ENCODE data around the gene ATF7IP2.
A peak's percentile ranks its signal among the peaks of the same experiment; 100 is the strongest.

ATF7IP2 gene

DNA sequence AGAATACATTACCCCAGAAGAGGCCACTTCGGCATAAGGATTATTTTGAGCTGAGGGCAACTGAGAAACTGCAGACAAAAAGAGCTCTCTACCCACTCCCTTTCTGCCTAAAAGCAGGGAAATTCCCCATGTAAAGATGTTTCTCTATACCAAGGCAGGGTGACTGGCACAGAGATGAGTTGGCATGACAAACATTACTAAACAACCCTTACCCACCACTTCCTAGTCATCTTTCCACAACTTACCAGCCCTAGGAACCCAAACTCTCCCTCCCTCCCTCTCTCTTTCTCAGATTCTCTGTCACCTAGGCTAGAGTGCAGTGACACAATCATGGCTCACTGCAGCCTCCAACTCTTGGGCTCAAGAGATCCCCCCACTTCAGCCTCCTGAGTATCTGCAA is 126.0 kb downstream of the ATF7IP2 start:
- DNase-seq (ENCODE audit: low spot score) = no peak

DNA sequence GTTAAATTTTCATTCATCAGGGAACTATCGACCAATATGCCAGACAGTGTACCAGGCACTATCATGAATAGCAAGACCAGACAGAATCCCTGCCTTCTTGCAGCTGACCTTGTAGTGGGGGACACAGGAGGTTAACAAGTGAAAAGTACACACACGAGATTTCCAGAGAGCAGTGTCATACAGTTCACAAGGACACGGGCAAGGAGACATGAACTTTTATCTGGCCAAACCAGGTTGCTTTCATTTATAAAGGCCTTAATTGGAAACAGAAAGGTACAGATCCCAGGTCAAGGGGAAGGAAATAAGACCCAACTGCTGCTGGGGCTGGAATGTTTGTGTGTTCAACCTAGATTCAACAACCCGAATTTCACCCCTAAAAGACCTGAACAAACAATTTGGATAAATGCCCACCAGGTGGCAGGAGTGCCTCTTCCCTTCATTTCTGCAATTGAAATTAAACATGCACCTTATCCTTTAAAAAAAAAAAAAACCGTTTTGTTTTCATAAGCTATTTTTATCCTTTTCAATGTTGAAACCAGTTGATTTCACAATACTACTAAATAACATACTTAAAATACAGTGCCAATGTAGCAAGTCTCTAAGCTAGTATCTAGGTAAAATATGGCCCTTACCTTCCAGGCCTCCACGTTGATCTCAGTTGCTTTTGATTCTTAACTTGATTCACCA is 128.7 kb downstream of the ATF7IP2 start:
- peak; percentile 52 for DNase-seq (ENCODE audit: low spot score)

DNA sequence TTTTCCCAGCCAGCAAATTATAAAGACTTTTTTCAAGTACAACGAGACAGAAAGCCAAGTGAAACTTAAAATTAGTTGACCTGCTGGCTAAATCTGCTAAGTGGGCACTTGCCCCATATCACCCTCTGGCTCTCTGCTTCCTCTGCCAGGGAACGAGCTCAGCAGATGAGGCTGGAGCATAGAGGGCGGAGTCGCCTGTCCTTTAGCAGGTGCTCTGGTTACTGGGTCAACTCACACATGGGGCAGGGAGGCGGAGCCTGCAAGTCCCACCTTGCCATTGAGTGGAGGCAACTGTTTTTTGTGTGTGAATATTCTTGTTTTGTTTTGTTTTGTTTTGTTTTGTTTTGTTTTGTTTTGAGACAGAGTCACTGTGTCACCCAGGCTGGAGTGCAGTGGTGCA is 132.0 kb downstream of the ATF7IP2 start:
- no peak for DNase-seq (ENCODE audit: low spot score)

DNA sequence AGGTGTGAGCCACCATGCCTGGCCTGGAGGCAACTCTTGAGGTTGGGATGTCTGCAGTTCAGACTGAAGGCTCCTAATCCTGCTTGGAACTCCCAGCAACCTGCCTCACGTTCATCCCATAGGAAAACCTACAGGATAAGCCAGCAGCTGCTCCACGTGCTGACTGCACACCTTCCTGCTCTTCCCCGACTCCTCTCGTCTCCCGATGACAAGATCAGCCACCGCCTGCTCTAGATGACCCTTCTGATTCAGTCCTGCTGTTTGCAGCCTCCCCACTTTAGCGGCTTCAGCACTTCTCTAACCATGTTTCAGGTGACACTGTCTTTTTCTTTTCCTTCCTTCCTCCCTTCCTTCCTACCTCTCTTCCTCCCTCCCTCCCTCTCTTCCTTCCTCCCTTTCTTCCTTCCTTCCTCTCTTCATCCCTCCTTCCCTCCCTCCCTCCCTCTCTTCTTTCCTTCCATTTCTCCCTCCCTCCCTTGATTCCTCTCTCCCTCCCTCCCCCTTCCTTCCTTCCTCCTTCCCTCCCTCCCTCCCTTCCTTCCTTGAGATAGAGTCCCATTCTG is 132.7 kb downstream of the ATF7IP2 start:
- DNase-seq (ENCODE audit: low spot score) = no peak

DNA sequence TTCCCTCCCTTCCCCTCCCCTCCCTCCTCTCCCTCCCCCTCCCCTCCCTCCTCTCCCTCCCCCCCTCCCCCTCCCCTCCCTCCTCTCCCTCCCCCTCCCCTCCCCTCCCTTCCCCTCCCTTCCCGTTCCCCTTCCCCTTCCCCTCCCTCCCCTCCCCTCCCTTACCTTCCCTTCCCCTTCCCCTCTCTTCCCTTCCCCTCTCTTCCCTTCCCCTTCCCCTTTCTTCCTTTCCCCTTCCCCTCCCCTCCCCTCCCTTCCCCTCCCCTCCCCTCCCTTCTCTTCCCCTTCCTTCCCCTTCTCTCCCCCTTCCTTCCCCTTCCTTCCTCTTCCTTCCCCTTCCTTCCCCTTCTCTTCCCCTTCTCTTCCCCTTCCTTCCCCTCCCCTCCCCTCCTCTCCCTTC is 133.4 kb downstream of the ATF7IP2 start:
- no peak for DNase-seq (ENCODE audit: low spot score)

DNA sequence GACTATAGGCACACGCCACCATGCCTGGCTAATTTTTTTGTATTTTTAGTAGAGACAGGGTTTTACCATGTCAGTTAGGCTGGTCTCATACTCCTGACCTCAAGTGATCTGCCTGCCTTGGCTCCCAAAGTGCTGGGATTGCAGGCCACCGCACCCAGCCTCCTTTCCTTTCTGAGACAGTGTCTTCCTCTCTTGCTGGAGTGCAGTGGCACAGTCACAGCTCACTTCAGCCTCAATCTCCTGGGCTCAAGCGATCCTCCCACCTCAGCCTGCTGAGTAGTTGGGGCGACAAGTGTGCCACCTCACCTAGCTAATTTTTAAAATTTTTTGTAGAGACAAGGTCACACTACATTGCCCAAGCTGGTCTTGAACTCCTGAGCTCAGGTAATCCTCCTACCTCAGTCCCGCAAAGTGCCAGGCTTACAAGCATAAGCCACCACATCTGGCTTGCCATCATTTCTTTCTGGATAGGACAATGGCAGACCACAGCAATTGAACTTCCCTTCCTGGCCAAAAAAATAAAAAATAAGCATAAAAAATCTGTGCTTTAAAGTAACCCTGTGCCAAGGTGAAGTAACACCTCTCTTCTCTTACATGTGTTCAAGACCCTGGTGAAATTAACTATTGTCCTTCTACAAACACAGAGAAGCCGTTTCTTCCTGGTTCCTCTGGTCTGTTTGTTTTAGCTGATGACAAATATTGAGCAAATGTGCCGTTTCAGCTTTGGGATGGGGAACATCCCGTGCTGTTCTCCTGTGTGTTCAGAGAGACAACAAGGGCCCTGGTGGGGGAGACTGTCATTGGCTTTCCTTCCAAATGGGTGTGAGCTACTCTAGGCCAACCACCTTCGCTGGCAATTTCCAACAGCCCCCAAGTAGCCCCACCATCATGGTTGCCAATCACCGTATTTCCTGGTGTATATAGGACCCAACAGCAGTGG is 134.3 kb downstream of the ATF7IP2 start:
- DNase-seq (ENCODE audit: low spot score) = no peak

DNA sequence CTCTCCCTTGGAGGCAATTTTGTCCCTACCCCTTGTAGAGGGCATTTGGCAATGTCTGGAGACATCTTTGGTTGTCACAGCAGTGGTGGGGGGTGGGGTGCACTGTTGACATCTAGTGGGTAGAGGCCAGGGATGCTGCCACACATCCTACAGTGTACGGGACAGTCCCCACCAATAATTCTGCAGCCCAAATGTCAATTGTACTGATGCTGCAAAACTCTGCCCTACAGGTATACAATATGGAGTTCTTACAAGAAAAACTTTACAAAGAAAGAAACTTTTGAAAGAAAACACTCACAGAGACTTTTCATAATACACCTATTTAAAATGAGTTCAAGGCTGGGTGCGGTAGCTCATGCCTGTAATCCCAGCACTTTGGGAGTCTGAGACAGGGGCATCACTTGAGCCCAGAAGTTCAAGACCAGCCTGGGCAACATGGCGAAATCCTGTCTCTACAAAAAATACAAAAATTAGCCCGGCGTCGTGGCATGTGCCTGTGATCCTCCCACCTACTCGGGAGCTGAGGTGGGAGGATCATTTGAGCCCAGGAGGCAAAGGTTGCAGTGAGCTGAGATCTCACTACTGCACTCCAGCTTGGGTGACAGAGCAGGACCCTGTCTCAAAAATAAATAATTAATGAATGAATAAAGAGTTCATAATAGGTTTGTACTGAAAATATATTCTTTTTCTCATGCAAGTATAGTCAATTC is 135.2 kb downstream of the ATF7IP2 start:
- no peak for DNase-seq (ENCODE audit: low spot score)

DNA sequence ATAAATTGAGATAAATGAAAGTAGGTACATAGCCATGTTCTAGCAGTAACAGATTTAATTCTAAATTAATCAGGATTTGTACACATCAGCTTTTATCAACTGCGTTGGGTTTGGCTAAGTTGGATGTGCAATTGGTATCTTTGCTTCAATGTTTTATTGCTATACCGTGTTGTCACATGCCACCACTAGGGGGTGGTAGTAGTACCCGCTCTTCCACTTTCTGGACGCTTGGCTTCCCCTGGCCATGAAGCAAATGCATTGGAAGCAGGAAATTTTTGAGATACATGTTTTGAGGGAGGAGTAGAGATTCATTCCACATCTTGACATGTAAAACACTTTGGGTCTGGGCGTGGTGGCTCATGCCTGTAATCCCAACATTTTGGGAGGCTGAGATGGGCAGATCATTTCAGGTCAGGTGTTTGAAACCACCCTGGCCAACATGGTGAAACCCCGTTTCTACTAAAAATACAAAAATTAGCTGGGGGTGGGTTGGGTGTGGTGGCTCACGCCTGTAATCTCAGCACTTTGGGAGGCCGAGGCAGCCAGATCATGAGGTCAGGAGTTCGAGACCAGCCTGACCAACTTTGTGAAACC is 135.9 kb downstream of the ATF7IP2 start:
- DNase-seq (ENCODE audit: low spot score) = peak; percentile 79

DNA sequence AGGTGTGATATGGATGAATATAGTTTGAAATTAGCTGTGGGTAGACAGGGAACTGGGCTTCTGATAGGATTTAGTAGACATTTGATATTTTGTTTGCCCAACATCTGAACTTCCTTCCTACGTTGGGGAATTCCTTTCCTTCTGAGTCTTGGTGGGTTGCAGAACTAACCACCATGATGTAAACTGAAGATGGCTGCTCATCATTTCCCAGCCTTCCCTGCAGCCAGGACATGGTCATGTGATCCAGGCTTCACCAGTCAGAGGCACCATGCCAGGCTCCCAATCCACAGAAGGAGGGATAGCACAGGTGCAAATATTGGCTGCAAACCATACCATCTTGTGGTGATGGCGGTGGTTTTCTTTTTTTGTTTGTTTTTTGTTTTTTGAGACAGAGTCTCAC is 137.1 kb downstream of the ATF7IP2 start:
- DNase-seq (ENCODE audit: low spot score) = no peak

DNA sequence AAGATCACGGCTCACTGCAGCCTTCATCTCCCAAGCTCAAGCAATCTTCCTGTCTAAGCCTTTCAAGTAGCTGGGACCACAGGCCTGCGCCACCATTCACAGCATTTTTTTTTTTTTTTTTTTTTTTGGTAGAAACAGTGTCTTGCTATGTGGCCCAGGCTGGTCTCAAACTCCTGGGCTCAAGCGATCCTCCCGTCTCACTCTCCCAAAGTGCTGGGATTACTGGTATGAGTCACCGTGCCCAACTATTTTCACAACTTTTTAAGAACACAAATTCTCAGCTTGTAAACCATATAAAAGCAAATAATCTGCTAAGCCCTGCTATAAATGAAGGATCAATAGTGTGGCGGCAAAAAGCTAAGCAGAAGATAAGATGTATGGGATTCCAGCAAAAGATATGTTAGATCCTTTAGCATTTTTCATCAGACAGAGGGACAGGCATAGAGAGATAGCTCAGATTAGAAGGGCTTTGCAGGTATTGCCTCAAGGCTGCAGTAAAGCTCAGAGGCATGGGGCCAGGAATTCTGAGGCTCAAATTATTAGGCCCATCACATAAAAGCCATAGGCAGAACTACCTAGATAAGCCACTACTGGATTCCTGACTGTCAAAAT is 139.5 kb downstream of the ATF7IP2 start:
- DNase-seq (ENCODE audit: low spot score) = no peak

DNA sequence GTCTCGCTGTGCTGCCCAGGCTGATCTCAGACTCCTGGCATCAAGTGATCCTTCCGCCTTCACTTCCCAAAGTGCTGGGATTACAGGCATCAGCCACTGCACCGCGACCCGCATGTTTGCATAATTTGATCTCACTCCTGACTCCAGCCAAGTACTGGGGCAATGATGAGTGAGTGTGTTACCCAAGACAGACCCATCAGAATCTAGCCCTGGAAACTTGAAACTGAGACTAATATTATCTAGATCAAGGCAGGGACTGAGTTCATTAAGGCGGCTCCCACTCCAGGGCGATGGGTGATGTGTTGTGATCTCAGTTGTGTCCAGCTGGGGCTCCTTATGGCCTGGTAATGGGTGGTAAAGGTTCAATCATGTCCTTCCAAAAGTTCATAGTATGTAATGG is 141.1 kb downstream of the ATF7IP2 start:
- no peak for DNase-seq (ENCODE audit: low spot score)

DNA sequence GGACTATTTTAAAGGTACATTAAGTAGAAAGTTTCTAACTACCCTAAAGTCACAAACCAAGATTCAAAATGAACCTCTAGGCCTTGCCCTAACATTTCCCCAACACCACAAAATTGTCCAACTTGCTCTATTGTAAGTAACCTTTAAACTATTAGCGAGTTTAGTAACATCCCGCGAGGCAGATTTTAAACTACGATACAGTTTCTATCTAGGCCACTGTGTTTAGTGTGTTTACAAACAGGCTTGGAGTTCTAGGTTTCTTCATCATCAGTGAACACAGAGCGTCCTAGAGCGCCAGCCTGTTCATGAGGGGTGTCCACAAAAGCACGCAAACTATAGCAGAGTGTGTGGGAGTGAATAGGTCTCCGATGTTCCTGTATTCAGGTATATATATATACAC is 142.8 kb downstream of the ATF7IP2 start:
- DNase-seq (ENCODE audit: low spot score) = no peak

DNA sequence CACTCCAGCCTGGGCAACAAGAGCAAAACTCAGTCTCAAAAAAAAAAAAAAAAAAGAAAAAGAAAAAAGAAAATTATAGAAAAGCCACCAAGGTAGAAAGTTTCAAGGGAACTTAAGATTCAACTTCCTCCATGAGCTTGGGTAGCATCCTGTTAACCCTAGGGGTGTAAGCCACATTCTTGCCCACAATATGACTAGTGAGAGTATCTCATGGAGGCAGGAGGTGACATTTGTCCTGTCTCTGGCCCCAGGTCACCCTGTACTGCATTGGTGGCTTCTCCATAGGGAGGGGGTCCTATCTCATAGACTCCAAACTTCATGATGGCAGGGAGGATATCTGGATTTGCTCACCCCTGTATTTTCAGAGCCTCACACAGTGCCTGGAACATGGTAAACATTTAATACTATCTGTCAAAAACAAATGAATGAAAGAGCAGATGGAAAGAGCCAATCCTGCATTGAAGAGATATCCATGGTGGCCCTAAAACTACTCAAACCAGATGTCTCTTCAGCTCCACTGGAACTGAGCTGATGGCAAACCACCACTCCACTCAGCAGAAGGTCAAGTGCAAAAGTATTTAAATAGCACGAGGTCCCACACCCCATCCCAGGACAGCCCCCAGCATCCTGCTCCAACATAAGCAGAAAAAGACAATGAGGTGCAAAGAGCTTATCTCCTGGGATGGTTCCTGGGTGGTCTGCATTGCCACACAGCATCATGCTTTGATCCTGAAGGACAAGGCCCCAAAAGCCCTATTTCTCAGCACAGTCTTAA is 144.2 kb downstream of the ATF7IP2 start:
- no peak for DNase-seq (ENCODE audit: low spot score)

DNA sequence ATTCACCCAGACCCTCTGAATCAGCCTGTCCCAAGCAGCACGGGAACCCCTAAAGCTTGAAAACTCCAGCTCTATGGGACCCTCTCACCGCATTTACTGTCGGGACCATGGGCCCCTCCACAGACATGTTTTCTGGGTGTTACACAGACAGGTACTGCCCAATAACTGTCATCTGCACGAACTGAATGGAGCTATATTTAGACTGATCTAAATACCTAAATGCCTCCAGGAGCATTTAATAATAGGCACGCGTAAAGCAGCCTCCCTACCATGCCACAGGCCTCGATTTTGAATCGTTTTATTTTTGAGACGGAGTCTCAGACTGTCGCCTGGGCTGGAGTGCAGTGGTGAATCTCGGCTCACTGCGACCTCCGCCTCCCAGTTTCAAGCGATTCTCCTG is 144.8 kb downstream of the ATF7IP2 start:
- no peak for DNase-seq (ENCODE audit: low spot score)

DNA sequence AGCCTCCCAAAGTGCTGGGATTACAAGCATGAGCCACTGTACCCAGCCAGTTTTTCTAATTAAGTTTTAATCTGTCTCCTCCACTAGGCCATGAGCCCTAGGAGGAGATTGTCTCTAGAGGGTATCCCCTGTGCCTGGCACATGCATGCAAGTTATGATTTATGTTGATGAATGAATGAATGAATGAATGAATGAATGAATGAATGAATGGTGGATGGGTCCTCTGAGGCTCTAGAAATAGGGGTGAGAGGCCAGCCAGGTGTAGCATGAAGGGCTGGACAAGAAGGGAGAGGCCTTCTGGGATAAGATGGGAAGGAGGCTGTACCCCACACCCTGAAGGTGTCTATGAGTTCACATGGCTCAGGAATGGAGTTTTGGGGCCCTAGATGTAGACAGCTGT is 145.7 kb downstream of the ATF7IP2 start:
- DNase-seq (ENCODE audit: low spot score) = no peak
